Lung (tissue), 12 donors: ENCODE results near the gene REXO4. TPM values are rescaled to one million over a fixed set of nuclear protein-coding genes. Genes with fewer than 3 reads are reported as not detected.

Experiments used
- ATAC-seq: fragments of 200-7000 bp; cut with Tn5 transposase; one replicate; pipeline ENCODE4 v1.9.1; 2020; ENCODE audit warnings: moderate number of reproducible peaks; ENCODE audit not compliant: insufficient read depth, low FRiP score
- DNase-seq, 3 donors: peaks; one replicate each; pipeline ENCODE4 v3.0.0-alpha.2; 2013 to 2017
- H3K27ac ChIP-seq, 2 donors: one replicate each; pipeline ENCODE4 v1.5.1; 2013; ENCODE audit warnings: mild to moderate bottlenecking in 2 of 2, moderate library complexity in 2 of 2, control low read depth in 1 of 2, inconsistent platforms in 1 of 2, low read depth in 1 of 2, low read length in 1 of 2
- H3K27me3 ChIP-seq, 3 donors: one replicate each; pipeline ENCODE4 v1.5.1; 2013; ENCODE audit warnings: low read length in 2 of 3; ENCODE audit not compliant: control insufficient read depth in 3 of 3, insufficient read depth in 3 of 3
- H3K36me3 ChIP-seq, 4 donors: one replicate each; pipeline ENCODE4 v1.5.1; 2013; ENCODE audit warnings: low read length in 4 of 4, mild to moderate bottlenecking in 1 of 4, moderate library complexity in 1 of 4; ENCODE audit not compliant: control insufficient read depth in 4 of 4, insufficient read depth in 4 of 4
- H3K4me1 ChIP-seq, 5 donors: one replicate each; pipeline ENCODE4 v1.5.1; 2013; ENCODE audit warnings: low read length in 5 of 5, mild to moderate bottlenecking in 2 of 5, moderate library complexity in 1 of 5; ENCODE audit not compliant: control insufficient read depth in 5 of 5, insufficient read depth in 5 of 5
- H3K4me3 ChIP-seq: one replicate; pipeline ENCODE4 v1.5.1; 2013; ENCODE audit warnings: mild to moderate bottlenecking, control low read depth, moderate library complexity
- H3K9ac ChIP-seq, 2 donors: one replicate each; pipeline ENCODE4 v1.5.1; 2013; ENCODE audit warnings: low read length in 2 of 2, control low read depth in 1 of 2; ENCODE audit not compliant: insufficient read depth in 1 of 2
- H3K9me3 ChIP-seq, 4 donors: one replicate each; pipeline ENCODE4 v1.5.1; 2013; ENCODE audit warnings: low read length in 3 of 4, mild to moderate bottlenecking in 1 of 4, moderate library complexity in 1 of 4; ENCODE audit not compliant: control insufficient read depth in 4 of 4, insufficient read depth in 3 of 4
- CTCF ChIP-seq: IDR thresholded peaks from 2 replicates; pipeline ENCODE4 v1.5.1; 2012; ENCODE audit warnings: mild to moderate bottlenecking; ENCODE audit errors: control extremely low read depth, extremely low read depth
- WGBS, 2 donors: extraction: QIAGEN DNeasy Blood & Tissue Kit; methylation state at CpG; one replicate each; pipeline ENCODE4 v1.1.7; 2013; 5-methylcytosine and 5-hydroxymethylcytosine counted together
- polyA plus RNA-seq, 2 donors: library from polyadenylated mRNA; stranded (reverse); fragments of 200-250 nt; gene quantifications; one replicate each; pipeline ENCODE4 v1.2.1, GENCODE V29; 2013
- total RNA-seq, 2 donors: library from RNA; depleted of rRNA in 1 of 2; stranded (reverse); fragments of >200 nt in 1 of 2; gene quantifications; one replicate each; pipeline ENCODE4 v1.2.1, GENCODE V29; 2014 to 2021
- donor health status: control.
- donor health status: control.
- donor health status: Bipolar disorder and iron deficiency.
- donor health status: healthy.
- donor health status: DM: yes; HTN: yes; CAD: no.

Gene REXO4
- total and polyA plus RNA-seq, 4 donors: 14.6 to 20.4 (median 19.9) TPM

GRCh38 chr9:133461975-133462374, 44.2 kb upstream of the REXO4 start:
- Histone ChIP-seq H3K27ac (peak overlapping the region in 1 of 2 donors; percentile 33), H3K4me1 (peaks cover 0 to 15% (median 7%) of the 10 kb centered on the region in 5 donors), H3K27me3 (no peaks in the 10 kb centered on the region), H3K36me3 (peaks cover 0 to 3% (median 0%) of the 10 kb centered on the region in 4 donors), H3K9me3 (no peaks in the 10 kb centered on the region), H3K9ac (no peak overlapping the region), H3K4me3 (no peak overlapping the region)
- ATAC-seq: no peak
- TF ChIP-seq CTCF: no peak
- 76 to 85% methylated on average over 4 of the region's 4 CpGs for WGBS, 2 donors
- DNase-seq: no peak

GRCh38 chr9:133460405-133461175, 42.8 kb upstream of the REXO4 start:
- Histone ChIP-seq H3K27ac (peak overlapping the region; percentile 91), H3K4me1 (peaks cover 0 to 15% (median 7%) of the 10 kb centered on the region in 5 donors), H3K9me3 (no peaks in the 10 kb centered on the region), H3K27me3 (no peaks in the 10 kb centered on the region), H3K36me3 (peaks cover 0 to 3% (median 0%) of the 10 kb centered on the region in 4 donors), H3K4me3 (peak overlapping the region; percentile 20), H3K9ac (peak overlapping the region in 1 of 2 donors; percentile 81)
- TF ChIP-seq CTCF: no peak
- ATAC-seq (peak; percentile 12), DNase-seq (peak; percentile 57 to 69 (median 66))
- 15 to 33% methylated on average over 19 to 30 of the region's 30 CpGs for WGBS, 2 donors

- WGBS, 2 donors: 1% methylated on average over 67 to 86 of the region's 86 CpGs
- peak within 1 kb of the TSS; percentile 91 for H3K27ac ChIP-seq
- H3K4me1 ChIP-seq: peaks cover 0 to 15% (median 7%) of the 10 kb centered on the region in 5 donors
- ATAC-seq: peak; percentile 87
- TF ChIP-seq CTCF: no peak
- no peaks in the 10 kb centered on the region for H3K9me3 ChIP-seq
- peaks cover 0 to 2% (median 0%) of the 10 kb centered on the region in 4 donors for H3K36me3 ChIP-seq
- peak within 1 kb of the TSS; percentile 39 to 81 for H3K9ac ChIP-seq
- peak within 1 kb of the TSS; percentile 60 for H3K4me3 ChIP-seq
- H3K27me3 ChIP-seq: no peaks in the 10 kb centered on the region
- DNase-seq: peak; percentile 95 to 97 (median 96)
These were observed 41.9 kb upstream of the REXO4 start, which contains the start of gene CACFD1 for GRCh38 chr9:133459476-133460404. Gene CACFD1 (plus strand): TSS chr9:133459978. CDS start chr9:133460067, 89 bp downstream.
